ENCODE data around the gene PCDH12.

DNA sequence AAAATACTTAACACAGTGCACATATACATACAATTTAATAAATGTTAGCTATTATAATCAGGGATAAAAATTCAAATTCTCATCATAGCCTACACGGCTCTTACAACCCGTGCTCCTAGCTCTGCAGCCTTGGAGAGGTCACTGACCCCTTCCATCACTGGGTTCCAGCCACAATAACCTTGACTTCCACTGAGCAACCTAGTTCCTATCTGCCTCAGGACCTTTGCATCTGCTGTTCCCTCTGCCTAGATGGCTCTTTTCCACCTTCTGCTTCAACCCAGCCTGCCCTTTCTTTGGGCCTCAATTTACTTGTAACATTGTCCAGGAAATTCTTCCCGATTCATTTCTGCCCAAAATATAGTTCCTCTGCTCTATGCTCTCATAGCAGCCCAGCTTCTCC is 43.2 kb downstream of the PCDH12 start:
- TF ChIP-seq, protein P1, sequence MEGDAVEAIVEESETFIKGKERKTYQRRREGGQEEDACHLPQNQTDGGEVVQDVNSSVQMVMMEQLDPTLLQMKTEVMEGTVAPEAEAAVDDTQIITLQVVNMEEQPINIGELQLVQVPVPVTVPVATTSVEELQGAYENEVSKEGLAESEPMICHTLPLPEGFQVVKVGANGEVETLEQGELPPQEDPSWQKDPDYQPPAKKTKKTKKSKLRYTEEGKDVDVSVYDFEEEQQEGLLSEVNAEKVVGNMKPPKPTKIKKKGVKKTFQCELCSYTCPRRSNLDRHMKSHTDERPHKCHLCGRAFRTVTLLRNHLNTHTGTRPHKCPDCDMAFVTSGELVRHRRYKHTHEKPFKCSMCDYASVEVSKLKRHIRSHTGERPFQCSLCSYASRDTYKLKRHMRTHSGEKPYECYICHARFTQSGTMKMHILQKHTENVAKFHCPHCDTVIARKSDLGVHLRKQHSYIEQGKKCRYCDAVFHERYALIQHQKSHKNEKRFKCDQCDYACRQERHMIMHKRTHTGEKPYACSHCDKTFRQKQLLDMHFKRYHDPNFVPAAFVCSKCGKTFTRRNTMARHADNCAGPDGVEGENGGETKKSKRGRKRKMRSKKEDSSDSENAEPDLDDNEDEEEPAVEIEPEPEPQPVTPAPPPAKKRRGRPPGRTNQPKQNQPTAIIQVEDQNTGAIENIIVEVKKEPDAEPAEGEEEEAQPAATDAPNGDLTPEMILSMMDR (conservative IDR thresholded peaks at IDR 0.05 in 1 of 2, IDR thresholded peaks at IDR 0.05 in 1 of 2; ENCODE audit: extremely low read depth in 1 of 2, insufficient read depth in 1 of 2, low read depth in 1 of 2, low read length in 2 of 2): no peak
- no peak for TF ChIP-seq EZH2 (IDR thresholded peaks at IDR 0.05; ENCODE audit: borderline replicate concordance, low read length)
